ENCODE data around the gene MMRN1. TPM values are rescaled to one million over a fixed set of nuclear protein-coding genes. Genes with fewer than 3 reads are reported as not detected.
A peak's percentile ranks its signal among the peaks of the same experiment; 100 is the strongest.

MMRN1 gene
- total and polyA plus RNA-seq, 2 experiments from 2014 or later = 0.60 to 1.1 TPM

GRCh38 chr4:89942811-89943210 is 48.2 kb downstream of the MMRN1 start:
- H3K4me1 ChIP-seq (ENCODE audit: insufficient read depth) = no peaks in the 10 kb centered on the region
- no peaks in the 10 kb centered on the region for H3K9me2 ChIP-seq (replicated peaks; ENCODE audit: insufficient read depth)
- no peak for TF ChIP-seq CTCF (IDR thresholded peaks at IDR 0.05; ENCODE audit: poor library complexity)
- TF ChIP-seq EZH2 (IDR thresholded peaks at IDR 0.05; ENCODE audit: borderline replicate concordance) = no peak
- no peak for TF ChIP-seq EZH2phosphoT487 (IDR thresholded peaks at IDR 0.05; ENCODE audit: low read depth, severe bottlenecking, unreplicated experiment)
- no peaks in the 10 kb centered on the region for H3K36me3 ChIP-seq (replicated peaks; ENCODE audit: insufficient read depth, low read depth)
- H3K9me3 ChIP-seq (ENCODE audit: low read depth) = no peaks in the 10 kb centered on the region
- WGBS (ENCODE audit: low lambda C conversion rate, missing lambda C conversion rate) = 76% methylated on average over 3 of the region's 3 CpGs
- H3K4me3 ChIP-seq = no peak overlapping the region
- H3K27me3 ChIP-seq = no peaks in the 10 kb centered on the region
- H2AFZ ChIP-seq = no peak overlapping the region
- DNase-seq (ENCODE audit: low spot score) = no peak
- no peaks in the 10 kb centered on the region for H4K20me1 ChIP-seq (ENCODE audit: insufficient read depth, poor library complexity, severe bottlenecking)
- H3K79me2 ChIP-seq = no peaks in the 10 kb centered on the region
- no peak overlapping the region for H3K27ac ChIP-seq
- no peak overlapping the region for H3K4me2 ChIP-seq

GRCh38 chr4:89949782-89950387 is 55.2 kb downstream of the MMRN1 start:
- Histone ChIP-seq H3K27me3 (no peaks in the 10 kb centered on the region), H3K79me2 (no peaks in the 10 kb centered on the region), H3K36me3 (replicated peaks; ENCODE audit: insufficient read depth, low read depth) (no peaks in the 10 kb centered on the region), H2AFZ (no peak overlapping the region), H4K20me1 (ENCODE audit: insufficient read depth, poor library complexity, severe bottlenecking) (no peaks in the 10 kb centered on the region), H3K9me2 (replicated peaks; ENCODE audit: insufficient read depth) (no peaks in the 10 kb centered on the region), H3K27ac (no peak overlapping the region), H3K4me3 (no peak overlapping the region), H3K9me3 (ENCODE audit: low read depth) (no peaks in the 10 kb centered on the region), H3K4me1 (ENCODE audit: insufficient read depth) (no peaks in the 10 kb centered on the region), H3K4me2 (no peak overlapping the region)
- 80% methylated on average over 2 of the region's 2 CpGs for WGBS (ENCODE audit: low lambda C conversion rate, missing lambda C conversion rate)
- DNase-seq (ENCODE audit: low spot score) = peak; percentile 11
- TF ChIP-seq CTCF (IDR thresholded peaks at IDR 0.05; ENCODE audit: poor library complexity) (peak; percentile 47), EZH2 (IDR thresholded peaks at IDR 0.05; ENCODE audit: borderline replicate concordance) (no peak), EZH2phosphoT487 (IDR thresholded peaks at IDR 0.05; ENCODE audit: low read depth, severe bottlenecking, unreplicated experiment) (no peak)

- DNase-seq (ENCODE audit: low spot score) = no peak
- no peaks in the 10 kb centered on the region for H3K27me3 ChIP-seq
- no peaks in the 10 kb centered on the region for H3K9me3 ChIP-seq (ENCODE audit: low read depth)
- no peak overlapping the region for H3K4me3 ChIP-seq
- no peaks in the 10 kb centered on the region for H3K4me1 ChIP-seq (ENCODE audit: insufficient read depth)
- 77% methylated on average over 3 of the region's 3 CpGs for WGBS (ENCODE audit: low lambda C conversion rate, missing lambda C conversion rate)
- H3K9me2 ChIP-seq (replicated peaks; ENCODE audit: insufficient read depth) = no peaks in the 10 kb centered on the region
- H3K27ac ChIP-seq = no peak overlapping the region
- no peak for TF ChIP-seq CTCF (IDR thresholded peaks at IDR 0.05; ENCODE audit: poor library complexity)
- TF ChIP-seq EZH2 (IDR thresholded peaks at IDR 0.05; ENCODE audit: borderline replicate concordance) = no peak
- TF ChIP-seq EZH2phosphoT487 (IDR thresholded peaks at IDR 0.05; ENCODE audit: low read depth, severe bottlenecking, unreplicated experiment) = no peak
- H4K20me1 ChIP-seq (ENCODE audit: insufficient read depth, poor library complexity, severe bottlenecking) = no peaks in the 10 kb centered on the region
- no peak overlapping the region for H3K4me2 ChIP-seq
- H2AFZ ChIP-seq = no peak overlapping the region
- H3K36me3 ChIP-seq (replicated peaks; ENCODE audit: insufficient read depth, low read depth) = no peaks in the 10 kb centered on the region
- no peaks in the 10 kb centered on the region for H3K79me2 ChIP-seq
These were observed 57.8 kb downstream of the MMRN1 start for GRCh38 chr4:89952458-89952857.
